HEK293 (cell line): Measurements from ENCODE around the gene RFX2.

Experiments
- CTCF ChIA-PET: fragments of 350-600 bp; formaldehyde crosslinking; extraction: SDS; loops from one replicate; lab custom pipeline; 2021; ENCODE audit warnings: antibody characterized with exemption; lab: Yijun Ruan, JAX
- POLR2A ChIA-PET: fragments of 300-600 bp; formaldehyde crosslinking; extraction: SDS; loops from one replicate; lab custom pipeline; 2020; ENCODE audit warnings: antibody characterized with exemption, inconsistent platforms; lab: Yijun Ruan, JAX
- H3K27ac ChIP-seq: fragments of 200-500 bp; sonication (Bioruptor generic); 2 replicates; pipeline ENCODE4 v1.5.1; 2014; ENCODE audit warnings: low read depth, low read length, control low read depth, inconsistent platforms; ENCODE audit errors: extremely low read depth
- H3K36me3 ChIP-seq, 2 experiments: fragments of 200-500 bp in 1 of 2; sonication (Bioruptor generic) in 1 of 2; 1 replicate in 1 of 2; 2 replicates in 1 of 2; pipeline ENCODE4 v1.5.1; 2014 to 2017; ENCODE audit warnings: inconsistent platforms in 2 of 2, low read length in 2 of 2; ENCODE audit not compliant: control insufficient read depth in 2 of 2, insufficient read depth in 1 of 2
- H3K4me1 ChIP-seq: fragments of 200-500 bp; sonication (Bioruptor generic); 2 replicates; pipeline ENCODE4 v1.5.1; 2014; ENCODE audit warnings: mild to moderate bottlenecking, low read length, inconsistent platforms; ENCODE audit not compliant: control insufficient read depth, insufficient read depth
- H3K4me3 ChIP-seq: 2 replicates; pipeline ENCODE4 v1.5.1; 2011; ENCODE audit warnings: low read depth, mild to moderate bottlenecking, control low read depth, low read length, moderate library complexity
- H3K9me3 ChIP-seq: fragments of 200-500 bp; sonication (Bioruptor generic); 2 replicates; pipeline ENCODE4 v1.5.1; 2014; ENCODE audit warnings: low read depth, low read length, inconsistent platforms; ENCODE audit not compliant: control insufficient read depth, insufficient read depth
- GLI4 ChIP-seq: fragments of 450-650 bp; formaldehyde crosslinking; IDR thresholded peaks from 2 replicates; pipeline ENCODE4 v1.5.1; 2016; ENCODE audit warnings: missing biosample characterization, missing genetic modification characterization
- KLF9 ChIP-seq: fragments of 450-650 bp; formaldehyde crosslinking; IDR thresholded peaks from 2 replicates; pipeline ENCODE4 v1.5.1; 2016; ENCODE audit warnings: missing biosample characterization, missing genetic modification characterization, low read depth
- ZBTB11 ChIP-seq: fragments of 450-650 bp; formaldehyde crosslinking; conservative IDR thresholded peaks from 2 replicates; pipeline ENCODE4 v1.5.1; 2016; ENCODE audit warnings: low read depth, missing biosample characterization, missing genetic modification characterization
- ZBTB26 ChIP-seq: fragments of 450-650 bp; formaldehyde crosslinking; optimal IDR thresholded peaks from 2 replicates; pipeline ENCODE3; 2016; ENCODE audit warnings: missing biosample characterization, mild to moderate bottlenecking, missing genetic modification characterization
- ZBTB49 ChIP-seq: fragments of 450-650 bp; formaldehyde crosslinking; IDR thresholded peaks from 2 replicates; pipeline ENCODE4 v1.5.1; 2016; ENCODE audit warnings: missing biosample characterization, missing genetic modification characterization, low read depth
- ZNF184 ChIP-seq: fragments of 450-650 bp; IDR thresholded peaks from 2 replicates; pipeline ENCODE4 v1.5.1; 2018; ENCODE audit warnings: missing biosample characterization, mild to moderate bottlenecking, missing genetic modification characterization
- ZNF221 ChIP-seq: fragments of 450-650 bp; formaldehyde crosslinking; IDR thresholded peaks from 2 replicates; pipeline ENCODE4 v1.5.1; 2017; ENCODE audit warnings: missing biosample characterization, missing genetic modification characterization, borderline replicate concordance
- ZNF311 ChIP-seq: fragments of 450-650 bp; formaldehyde crosslinking; IDR thresholded peaks from 2 replicates; pipeline ENCODE4 v1.5.1; 2017; ENCODE audit warnings: missing biosample characterization, missing genetic modification characterization, borderline replicate concordance
- ZNF335 ChIP-seq: fragments of 450-650 bp; formaldehyde crosslinking; conservative IDR thresholded peaks from 2 replicates; pipeline ENCODE4 v1.5.1; 2016; ENCODE audit warnings: missing biosample characterization, missing genetic modification characterization
- ZNF449 ChIP-seq: fragments of 450-650 bp; formaldehyde crosslinking; IDR thresholded peaks from 2 replicates; pipeline ENCODE4 v1.5.1; 2017; ENCODE audit warnings: missing biosample characterization, mild to moderate bottlenecking, missing genetic modification characterization, moderate library complexity
- ZNF501 ChIP-seq: fragments of 450-650 bp; formaldehyde crosslinking; IDR thresholded peaks from 2 replicates; pipeline ENCODE4 v1.5.1; 2016; ENCODE audit warnings: missing biosample characterization, missing genetic modification characterization
- ZNF585B ChIP-seq: fragments of 450-650 bp; formaldehyde crosslinking; IDR thresholded peaks from 2 replicates; pipeline ENCODE4 v1.5.1; 2016; ENCODE audit warnings: missing biosample characterization, missing genetic modification characterization
- ZNF658 ChIP-seq: fragments of 450-650 bp; formaldehyde crosslinking; IDR thresholded peaks from 2 replicates; pipeline ENCODE4; 2016; ENCODE audit warnings: missing biosample characterization, missing genetic modification characterization
- ZNF670 ChIP-seq: fragments of 450-650 bp; formaldehyde crosslinking; IDR thresholded peaks from 2 replicates; pipeline ENCODE4 v1.5.1; 2016; ENCODE audit warnings: missing biosample characterization, missing genetic modification characterization, low read depth
- ZNF768 ChIP-seq: fragments of 450-650 bp; formaldehyde crosslinking; IDR thresholded peaks from 2 replicates; pipeline ENCODE4 v1.5.1; 2018; ENCODE audit warnings: missing biosample characterization, mild to moderate bottlenecking, missing genetic modification characterization
- ZNF777 ChIP-seq: fragments of 450-650 bp; formaldehyde crosslinking; IDR thresholded peaks from 2 replicates; pipeline ENCODE4 v1.5.1; 2017; ENCODE audit warnings: missing biosample characterization, missing genetic modification characterization, borderline replicate concordance

The RFX2 gene

GRCh38 chr19:6071875-6072274, 38.4 kb downstream of the RFX2 start:
- H3K4me3 ChIP-seq, result no peak overlapping the region
- no peaks in the 10 kb centered on the region for H3K4me1 ChIP-seq
- TF ChIP-seq ZNF777 (tag by site-specific recombination) (no peak), ZNF184 (tag by site-specific recombination) (no peak), ZNF670 (tag by site-specific recombination) (no peak), ZBTB11 (tag by site-specific recombination) (no peak), KLF9 (tag by site-specific recombination) (no peak)
- H3K9me3 ChIP-seq, result no peaks in the 10 kb centered on the region
- ChIA-PET POLR2A (no interaction called here), CTCF (interaction anchor here (1.0 to 1.5 kb wide), 2 partner anchors 104 to 147 kb away, joined by 4 read pairs; no protein-coding TSS in a partner anchor)
- no peaks in the 10 kb centered on the region for H3K36me3 ChIP-seq
- H3K27ac ChIP-seq, result no peak overlapping the region

- Histone ChIP-seq H3K36me3 (no peaks in the 10 kb centered on the region), H3K27ac (no peak overlapping the region), H3K9me3 (no peaks in the 10 kb centered on the region), H3K4me3 (no peak overlapping the region), H3K4me1 (peaks cover 5% of the 10 kb centered on the region; the same call in 1 of the 2 replicates)
- POLR2A ChIA-PET, result no interaction called here
- CTCF ChIA-PET, result interaction anchor here (0.6 to 1.5 kb wide), 3 partner anchors 51 to 103 kb away, joined by 3 to 4 read pairs (median 3); no protein-coding TSS in a partner anchor
- TF ChIP-seq ZNF768 (no peak), ZNF449 (no peak), ZNF311 (tag by site-specific recombination) (no peak), ZBTB49 (tag by site-specific recombination) (no peak), GLI4 (tag by site-specific recombination) (no peak), ZNF501 (no peak), ZNF221 (tag by site-specific recombination) (no peak), ZBTB26 (tag by site-specific recombination) (no peak), ZNF335 (tag by site-specific recombination) (no peak), ZNF585B (no peak), ZNF658 (no peak)
Observed at GRCh38 chr19:6070720-6071485, 39.4 kb downstream of the RFX2 start.
